Transverse colon (tissue), 4 donors: ENCODE measurements around the gene ERP44. TPM values are rescaled to one million over a fixed set of nuclear protein-coding genes. Genes with fewer than 3 reads are reported as not detected.

Experiments used
- DNase-seq: peaks from one replicate; pipeline ENCODE4 v3.0.0-alpha.2; 2019
- H3K27ac ChIP-seq, 4 donors: fragments of 200-600 bp; sonication (generic); 2 replicates each; pipeline ENCODE4 v1.5.1; 2016 to 2018; ENCODE audit warnings: inconsistent platforms in 4 of 4
- H3K27me3 ChIP-seq: fragments of 200-600 bp; sonication (generic); 2 replicates; pipeline ENCODE4 v1.5.1; 2017; ENCODE audit warnings: inconsistent platforms
- H3K36me3 ChIP-seq, 4 donors: fragments of 200-600 bp; sonication (generic); 2 replicates each; pipeline ENCODE4 v1.5.1; 2017 to 2019; ENCODE audit warnings: inconsistent platforms in 4 of 4
- H3K4me1 ChIP-seq, 4 donors: fragments of 200-600 bp; sonication (generic); 2 replicates each; pipeline ENCODE4 v1.5.1; 2017 to 2020; ENCODE audit warnings: inconsistent platforms in 4 of 4
- H3K4me3 ChIP-seq, 4 donors: fragments of 200-600 bp; sonication (generic); 1 replicate in 1 of 4; 2 replicates in 3 of 4; pipeline versions ENCODE4 v1.5.1 to v1.6.1; 2017 to 2019; ENCODE audit warnings: inconsistent platforms in 4 of 4
- H3K9me3 ChIP-seq, 2 donors: fragments of 200-600 bp; sonication (generic); 2 replicates each; pipeline ENCODE4 v1.5.1; 2017 to 2019; ENCODE audit warnings: inconsistent platforms in 2 of 2
- EP300 ChIP-seq: sonication (generic); formaldehyde crosslinking; IDR thresholded peaks from one replicate; pipeline ENCODE4 v1.6.1; 2017; ENCODE audit warnings: antibody characterized with exemption, low read depth
- POLR2A ChIP-seq: fragments of 450-650 bp; IDR thresholded peaks from one replicate; pipeline ENCODE4 v1.6.1; 2016; ENCODE audit warnings: antibody characterized with exemption, mild to moderate bottlenecking, moderate library complexity
- POLR2AphosphoS5 ChIP-seq, 3 donors: sonication (generic); formaldehyde crosslinking; IDR thresholded peaks; one replicate each; pipeline ENCODE4 v1.6.1; 2016; ENCODE audit warnings: antibody characterized with exemption in 3 of 3
- WGBS, 2 donors: methylation state at CpG; one replicate each; pipeline ENCODE4 v1.1.5; 2018; ENCODE audit warnings: low coverage in 1 of 2; 5-methylcytosine and 5-hydroxymethylcytosine counted together
- in situ Hi-C, 4 donors: fragments of 200-750 bp; cut with MboI; loops; one replicate each; pipeline versions ENCODE4 v1.15.0 to v1.15.1; 2017; ENCODE audit warnings: low sequenced_read_pairs in 3 of 4, low pct_ligation_motif_present in 1 of 4, low pct_unique_long_range_greater_than_20kb in 1 of 4
- intact Hi-C: fragments of 100-400 bp; cut with DNase I; formaldehyde crosslinking; loops from one replicate; pipeline ENCODE4 v1.15.1; 2023; ENCODE audit warnings: low total_unique reads
- total RNA-seq, 4 donors: library from RNA; depleted of rRNA; stranded (reverse); fragments of >200 nt; gene quantifications; one replicate each; pipeline ENCODE4 v1.1.0, GENCODE V29; 2016
- TF ChIP-seq, protein P1 (sequence below), 5 experiments: fragments of 200-600 bp in 3 of 5; fragments of 450-650 bp in 2 of 5; sonication (generic) in 3 of 5; IDR thresholded peaks; 1 replicate in 2 of 5; 2 replicates in 3 of 5; pipeline ENCODE4 v1.5.1; 2016 to 2017; ENCODE audit warnings: antibody characterized with exemption in 5 of 5, inconsistent platforms in 3 of 5, mild to moderate bottlenecking in 2 of 5, moderate library complexity in 1 of 5

The ERP44 gene
- total RNA-seq, 4 donors from 2014 or later: 7.8 to 18.7 (median 16.4) TPM

DNA sequence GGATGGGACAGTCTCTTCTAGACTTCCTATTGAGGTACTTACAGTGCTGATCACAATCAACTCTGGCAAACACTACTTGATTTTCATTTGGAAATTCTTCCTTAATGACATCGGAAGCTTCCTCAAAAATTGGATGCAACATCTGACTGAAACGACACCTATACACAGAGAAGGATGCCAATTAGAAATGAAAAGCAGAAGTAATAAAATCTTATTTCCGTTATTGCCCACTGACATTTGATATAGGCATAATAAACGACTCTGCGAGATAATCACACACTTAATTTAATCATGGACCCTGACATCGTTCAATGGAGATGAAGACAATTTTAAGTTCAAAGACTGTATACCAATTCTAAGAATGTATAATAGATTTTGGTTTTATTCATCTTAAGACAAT is 46.4 kb downstream of the ERP44 start:
- no peak overlapping the region for H3K4me3 ChIP-seq
- 69 to 79% methylated on average over 6 of the region's 6 CpGs for WGBS, 2 donors
- intact Hi-C loops: no loop called here

GRCh38 chr9:100049551-100049950 is 49.2 kb downstream of the ERP44 start:
- WGBS, 2 donors: 72 to 80% methylated on average over 1 of the region's 1 CpG
- Histone ChIP-seq H3K27ac (no peak overlapping the region), H3K9me3 (no peaks in the 10 kb centered on the region), H3K36me3 (peaks cover 0 to 8% (median 0%) of the 10 kb centered on the region in 4 donors), H3K4me1 (no peaks in the 10 kb centered on the region), H3K27me3 (no peaks in the 10 kb centered on the region), H3K4me3 (no peak overlapping the region)
- TF ChIP-seq POLR2A (no peak), EP300 (no peak), POLR2AphosphoS5 (IDR thresholded peaks at IDR 0.05) (no peak)
- TF ChIP-seq, protein P1, sequence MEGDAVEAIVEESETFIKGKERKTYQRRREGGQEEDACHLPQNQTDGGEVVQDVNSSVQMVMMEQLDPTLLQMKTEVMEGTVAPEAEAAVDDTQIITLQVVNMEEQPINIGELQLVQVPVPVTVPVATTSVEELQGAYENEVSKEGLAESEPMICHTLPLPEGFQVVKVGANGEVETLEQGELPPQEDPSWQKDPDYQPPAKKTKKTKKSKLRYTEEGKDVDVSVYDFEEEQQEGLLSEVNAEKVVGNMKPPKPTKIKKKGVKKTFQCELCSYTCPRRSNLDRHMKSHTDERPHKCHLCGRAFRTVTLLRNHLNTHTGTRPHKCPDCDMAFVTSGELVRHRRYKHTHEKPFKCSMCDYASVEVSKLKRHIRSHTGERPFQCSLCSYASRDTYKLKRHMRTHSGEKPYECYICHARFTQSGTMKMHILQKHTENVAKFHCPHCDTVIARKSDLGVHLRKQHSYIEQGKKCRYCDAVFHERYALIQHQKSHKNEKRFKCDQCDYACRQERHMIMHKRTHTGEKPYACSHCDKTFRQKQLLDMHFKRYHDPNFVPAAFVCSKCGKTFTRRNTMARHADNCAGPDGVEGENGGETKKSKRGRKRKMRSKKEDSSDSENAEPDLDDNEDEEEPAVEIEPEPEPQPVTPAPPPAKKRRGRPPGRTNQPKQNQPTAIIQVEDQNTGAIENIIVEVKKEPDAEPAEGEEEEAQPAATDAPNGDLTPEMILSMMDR (IDR thresholded peaks at IDR 0.05): no peak
- in situ Hi-C loops (loop anchor here in 3 of 4 donors (25.0 kb wide), 2 partner anchors 163 to 288 kb away; no protein-coding TSS in a partner anchor), intact Hi-C loops (no loop called here)
- DNase-seq: no peak

More for the DNA sequence above, 46.4 kb downstream of the ERP44 start:
- DNase-seq: no peak
- no peaks in the 10 kb centered on the region for H3K27me3 ChIP-seq
- no peak overlapping the region for H3K27ac ChIP-seq
- TF ChIP-seq POLR2AphosphoS5 (IDR thresholded peaks at IDR 0.05) (no peak), EP300 (no peak), POLR2A (no peak)
- TF ChIP-seq, protein P1 (IDR thresholded peaks at IDR 0.05): no peak
- no peaks in the 10 kb centered on the region for H3K9me3 ChIP-seq
- no peaks in the 10 kb centered on the region for H3K4me1 ChIP-seq
- in situ Hi-C loops: no loop called here
- peaks cover 0 to 8% (median 0%) of the 10 kb centered on the region in 4 donors for H3K36me3 ChIP-seq

DNA sequence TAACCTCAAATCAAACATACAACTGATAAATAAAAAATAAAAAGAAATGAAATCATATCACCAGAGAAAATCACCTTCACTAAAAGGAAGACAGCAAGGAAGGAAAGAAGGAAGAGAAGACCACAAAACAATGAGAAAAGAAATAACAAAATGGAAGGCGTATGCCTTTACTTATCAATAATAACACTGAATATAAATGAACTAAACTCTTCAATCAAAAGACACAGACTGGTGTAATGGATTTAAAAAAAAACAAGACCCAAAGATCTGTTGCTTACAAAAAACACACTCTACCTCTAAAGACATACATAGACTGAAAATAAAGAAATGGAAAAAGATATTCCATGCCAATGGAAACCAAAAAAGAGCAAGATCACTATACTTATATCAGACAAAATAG is 60.3 kb downstream of the ERP44 start:
- TF ChIP-seq POLR2A (no peak), EP300 (no peak), POLR2AphosphoS5 (IDR thresholded peaks at IDR 0.05) (no peak)
- TF ChIP-seq, protein P1 (IDR thresholded peaks at IDR 0.05): no peak
- no peaks in the 10 kb centered on the region for H3K36me3 ChIP-seq
- H3K9me3 ChIP-seq: no peaks in the 10 kb centered on the region
- no peaks in the 10 kb centered on the region for H3K4me1 ChIP-seq
- in situ Hi-C loops: loop anchor here in 3 of 4 donors (25.0 kb wide), 2 partner anchors 174 to 299 kb away; no protein-coding TSS in a partner anchor
- 82 to 96% methylated on average over 1 of the region's 1 CpG for WGBS, 2 donors
- H3K27me3 ChIP-seq: no peaks in the 10 kb centered on the region
- H3K27ac ChIP-seq: no peak overlapping the region
- no peak overlapping the region for H3K4me3 ChIP-seq
- DNase-seq: no peak
- intact Hi-C loops: no loop called here

- TF ChIP-seq, protein P1 (IDR thresholded peaks at IDR 0.05): no peak
- TF ChIP-seq POLR2AphosphoS5 (IDR thresholded peaks at IDR 0.05): no peak
- no peak for TF ChIP-seq EP300
- TF ChIP-seq POLR2A: no peak
- H3K4me1 ChIP-seq: no peaks in the 10 kb centered on the region
- 90 to 91% methylated on average over 3 of the region's 3 CpGs for WGBS, 2 donors
- DNase-seq: no peak
- no peak overlapping the region for H3K27ac ChIP-seq
- H3K9me3 ChIP-seq: no peaks in the 10 kb centered on the region
- no peak overlapping the region for H3K4me3 ChIP-seq
- no peaks in the 10 kb centered on the region for H3K27me3 ChIP-seq
- in situ Hi-C loops (loop anchor here in 3 of 4 donors (25.0 kb wide), 2 partner anchors 178 to 303 kb away; no protein-coding TSS in a partner anchor), intact Hi-C loops (no loop called here)
- H3K36me3 ChIP-seq: peaks cover 0 to 14% (median 3%) of the 10 kb centered on the region in 4 donors
Observed at GRCh38 chr9:100033877-100034551, 64.8 kb downstream of the ERP44 start.
